ENCODE data around the gene KCNA5.

The KCNA5 gene

GRCh38 chr12:5043589-5044419, at the start of gene KCNA5:
Gene KCNA5, plus strand, starts transcription at chr12:5043879. Its CDS starts 269 bp downstream, at chr12:5044148.
- DNase-seq: no peak

- no peak for DNase-seq
Measured at GRCh38 chr12:4994622-4995021, 49.1 kb upstream of the KCNA5 start.

- DNase-seq: no peak
Measured at GRCh38 chr12:4996714-4997113, 47.0 kb upstream of the KCNA5 start.

GRCh38 chr12:4997939-4998338, 45.7 kb upstream of the KCNA5 start:
- no peak for DNase-seq

- no peak for DNase-seq
Measured at GRCh38 chr12:5000204-5000603, 43.5 kb upstream of the KCNA5 start.

- DNase-seq: no peak
Measured at GRCh38 chr12:5000658-5001385, 42.9 kb upstream of the KCNA5 start.

- DNase-seq: no peak
Measured at GRCh38 chr12:5003025-5003666, 40.5 kb upstream of the KCNA5 start.

GRCh38 chr12:5008661-5009060, 35.0 kb upstream of the KCNA5 start:
- no peak for DNase-seq

GRCh38 chr12:5010151-5010550, 33.5 kb upstream of the KCNA5 start:
- DNase-seq: no peak

- no peak for DNase-seq
Measured at GRCh38 chr12:5012337-5012736, 31.3 kb upstream of the KCNA5 start.

- no peak for DNase-seq
Measured at GRCh38 chr12:5013266-5013730, 30.4 kb upstream of the KCNA5 start.

- no peak for DNase-seq
Measured at GRCh38 chr12:5014269-5014668, 29.4 kb upstream of the KCNA5 start.

GRCh38 chr12:5015711-5016492, 27.8 kb upstream of the KCNA5 start:
- DNase-seq: no peak

GRCh38 chr12:5016526-5016925, 27.2 kb upstream of the KCNA5 start:
- DNase-seq: no peak

GRCh38 chr12:5017638-5018348, 25.9 kb upstream of the KCNA5 start:
- DNase-seq: no peak

- no peak for DNase-seq
Measured at GRCh38 chr12:5018677-5019076, 25.0 kb upstream of the KCNA5 start.

- DNase-seq: no peak
Measured at GRCh38 chr12:5022025-5022424, 21.7 kb upstream of the KCNA5 start.

GRCh38 chr12:5022465-5023061, 21.1 kb upstream of the KCNA5 start:
- no peak for DNase-seq

- no peak for DNase-seq
Measured at GRCh38 chr12:5023842-5024241, 19.8 kb upstream of the KCNA5 start.

- DNase-seq: no peak
Measured at GRCh38 chr12:5026342-5026938, 17.2 kb upstream of the KCNA5 start.

All from stimulated activated naive CD4-positive, alpha-beta T cell treated with Interleukin-2 at 50 U/mL for 16 hours (primary cell).